RKO (cell line): ENCODE data around the gene PER1.
A peak's percentile ranks its signal among the peaks of the same experiment; 100 is the strongest.

Experiments used
- DNase-seq: peaks from one replicate; pipeline ENCODE4 v3.0.0-alpha.2; 2016; ENCODE audit warnings: low spot score

The PER1 gene

DNA sequence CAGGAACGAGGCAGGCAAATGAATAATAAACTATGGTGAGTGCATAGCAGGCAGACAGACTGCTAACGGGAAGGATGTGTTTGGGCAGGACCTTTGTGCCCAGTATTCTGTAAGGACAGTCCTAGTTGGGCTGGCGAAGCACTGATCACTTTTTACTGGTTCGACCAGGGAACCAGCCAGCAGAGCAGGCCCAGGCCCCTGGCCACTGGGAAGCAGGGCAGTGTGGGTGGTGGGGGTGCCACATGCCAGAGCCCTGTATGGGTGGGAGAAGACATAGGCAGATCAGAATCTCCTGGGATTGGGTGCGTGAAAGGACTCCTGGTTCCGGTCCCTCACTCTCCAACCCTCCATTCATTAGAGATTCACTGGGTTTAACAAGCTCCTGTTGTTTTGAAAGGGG is 14.5 kb upstream of the PER1 start:
- no peak for DNase-seq

DNA sequence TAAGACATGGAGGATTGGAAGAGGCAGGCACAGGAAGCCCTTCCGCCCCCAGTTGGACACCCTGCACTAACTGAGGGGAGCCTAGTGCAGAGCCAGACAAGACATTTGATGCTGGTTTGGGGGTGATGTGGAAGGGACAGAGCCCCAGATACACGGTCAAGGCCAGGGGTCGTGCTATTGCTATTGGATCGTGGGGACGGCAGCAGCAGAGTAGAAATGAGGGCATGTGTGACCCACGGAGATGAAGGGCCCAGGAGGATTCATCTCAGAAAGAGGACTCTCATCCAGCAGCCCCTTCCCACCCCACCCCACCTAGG is 12.6 kb upstream of the PER1 start:
- DNase-seq = no peak

DNA sequence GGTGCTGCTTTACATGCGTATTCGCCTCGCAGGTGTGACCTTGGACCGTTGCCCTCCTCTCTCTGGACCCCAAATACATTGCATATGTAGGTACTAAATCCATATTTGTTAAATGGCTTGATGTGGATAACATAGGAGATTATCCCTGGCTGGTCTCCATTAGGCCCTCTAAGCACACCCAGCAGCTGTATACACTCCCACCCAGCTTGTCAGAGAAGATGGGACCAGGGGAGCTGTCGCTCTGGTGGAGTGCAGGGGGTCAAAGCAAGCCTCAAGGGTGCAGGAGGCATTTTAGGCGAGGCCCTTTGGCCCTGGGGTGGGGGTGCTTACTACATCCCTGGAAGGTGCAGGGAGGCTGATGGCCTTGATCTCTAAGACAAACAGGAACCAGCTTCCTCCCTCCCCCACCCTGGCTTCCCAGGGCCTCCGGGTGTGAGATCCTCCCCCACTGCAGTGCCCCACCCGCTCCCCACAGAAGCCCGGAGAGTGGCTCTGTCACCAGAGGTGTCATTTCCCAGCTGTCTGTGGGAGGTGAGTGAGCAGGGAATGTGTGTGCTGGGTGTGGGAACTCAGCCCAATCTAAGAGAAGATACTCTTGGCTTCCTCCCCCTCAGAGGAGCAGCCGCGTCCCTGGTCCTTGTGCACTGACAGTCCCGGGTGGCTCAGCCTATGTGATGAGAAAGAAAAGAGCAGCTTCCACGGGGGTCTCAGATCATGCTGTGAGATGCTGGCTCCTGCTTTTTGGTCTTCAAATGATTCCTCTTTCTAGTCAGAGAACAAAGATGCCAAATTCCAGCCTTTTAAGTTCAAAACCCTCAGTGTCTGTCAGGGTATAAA is 12.0 kb upstream of the PER1 start:
- DNase-seq = no peak

DNA sequence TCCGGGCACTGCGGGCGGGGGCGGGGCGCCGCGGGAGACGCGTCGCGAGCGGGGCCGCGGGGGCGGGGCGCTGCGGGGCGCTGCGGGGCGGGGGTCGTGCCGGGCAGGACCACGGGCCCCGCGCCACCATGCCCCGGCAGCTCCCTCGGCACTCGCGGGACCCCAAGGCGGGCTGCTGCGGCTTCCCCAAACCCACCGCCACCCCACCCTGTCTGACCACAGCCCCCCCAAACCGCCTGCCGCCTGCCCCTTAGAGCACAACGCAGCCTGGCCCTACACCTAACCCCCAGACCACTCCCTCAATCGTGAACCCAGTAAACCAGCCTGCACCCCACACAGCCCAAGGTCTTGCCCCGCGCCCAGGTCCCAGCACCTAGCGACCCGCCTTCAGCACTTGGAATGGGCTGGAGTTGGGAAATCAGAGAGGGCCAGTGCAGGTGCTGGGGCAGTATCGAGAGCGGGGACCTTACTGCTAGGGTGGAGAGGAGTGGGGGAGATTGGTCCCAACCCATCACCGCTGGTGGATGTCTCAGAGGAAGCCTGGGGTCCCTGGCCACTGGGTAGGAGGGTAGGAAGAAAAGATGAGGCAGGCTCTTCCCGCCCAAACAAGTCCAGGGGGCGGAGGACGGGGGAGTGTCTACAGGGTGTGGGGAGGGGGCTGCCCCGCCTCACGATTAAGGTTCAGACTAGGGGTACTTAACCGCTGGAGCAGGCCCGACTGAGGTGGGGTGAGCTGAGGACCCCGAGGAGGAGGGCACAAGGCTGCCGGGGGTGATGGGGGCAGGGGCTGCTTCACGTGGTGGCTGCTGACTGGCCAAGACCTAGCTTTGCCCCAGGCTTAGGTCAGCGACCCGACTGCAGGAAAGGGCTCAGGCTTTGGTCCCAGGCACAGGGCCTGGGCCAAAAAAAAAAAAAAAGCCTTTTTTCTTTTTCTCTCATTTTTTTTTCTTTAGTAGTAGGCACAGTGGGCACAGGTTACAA is 11.1 kb upstream of the PER1 start:
- no peak for DNase-seq

DNA sequence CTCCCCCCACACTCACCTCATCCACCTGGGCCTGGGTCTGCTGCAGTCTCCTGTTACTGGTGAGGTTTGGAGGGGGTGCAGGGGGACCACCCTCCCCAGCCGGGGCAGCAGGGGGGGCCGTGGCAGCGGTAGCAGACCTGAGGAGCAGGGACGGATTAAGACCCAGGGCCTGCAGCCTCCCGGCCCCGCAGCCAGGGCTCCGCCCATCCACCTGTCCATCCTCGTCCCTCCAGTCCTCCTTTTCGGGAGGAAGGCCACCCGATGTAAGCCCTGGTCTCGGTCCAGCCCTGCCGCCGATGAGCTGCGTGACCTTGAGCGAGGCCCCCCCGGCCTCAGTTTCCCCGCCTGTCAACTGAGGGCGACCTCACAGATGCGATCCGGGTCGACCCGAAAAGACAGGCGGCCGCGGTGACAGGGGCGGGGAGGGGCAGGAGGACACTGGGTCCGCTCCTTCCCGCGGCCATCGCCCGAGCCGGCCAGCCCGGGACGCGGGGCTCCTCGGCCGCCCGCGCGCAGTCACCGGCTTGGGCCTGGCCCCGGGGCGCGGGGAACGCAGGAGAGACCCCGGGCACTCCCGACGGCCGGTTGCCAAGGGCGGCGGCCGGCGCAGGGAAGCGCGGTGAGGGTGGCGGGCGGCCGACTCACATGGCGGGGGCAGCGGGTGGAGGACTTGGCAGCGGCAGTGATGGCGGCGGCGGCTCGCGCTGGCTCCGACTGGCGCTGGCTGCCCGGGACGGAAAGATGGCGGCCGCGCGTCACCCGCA is 10.2 kb upstream of the PER1 start, which contains the start of gene VAMP2:
Gene VAMP2 (minus strand): TSS at position 716 of the 764 bp plus-strand sequence. CDS start 69 bp downstream, at position 647.
- DNase-seq = peak; percentile 79

DNA sequence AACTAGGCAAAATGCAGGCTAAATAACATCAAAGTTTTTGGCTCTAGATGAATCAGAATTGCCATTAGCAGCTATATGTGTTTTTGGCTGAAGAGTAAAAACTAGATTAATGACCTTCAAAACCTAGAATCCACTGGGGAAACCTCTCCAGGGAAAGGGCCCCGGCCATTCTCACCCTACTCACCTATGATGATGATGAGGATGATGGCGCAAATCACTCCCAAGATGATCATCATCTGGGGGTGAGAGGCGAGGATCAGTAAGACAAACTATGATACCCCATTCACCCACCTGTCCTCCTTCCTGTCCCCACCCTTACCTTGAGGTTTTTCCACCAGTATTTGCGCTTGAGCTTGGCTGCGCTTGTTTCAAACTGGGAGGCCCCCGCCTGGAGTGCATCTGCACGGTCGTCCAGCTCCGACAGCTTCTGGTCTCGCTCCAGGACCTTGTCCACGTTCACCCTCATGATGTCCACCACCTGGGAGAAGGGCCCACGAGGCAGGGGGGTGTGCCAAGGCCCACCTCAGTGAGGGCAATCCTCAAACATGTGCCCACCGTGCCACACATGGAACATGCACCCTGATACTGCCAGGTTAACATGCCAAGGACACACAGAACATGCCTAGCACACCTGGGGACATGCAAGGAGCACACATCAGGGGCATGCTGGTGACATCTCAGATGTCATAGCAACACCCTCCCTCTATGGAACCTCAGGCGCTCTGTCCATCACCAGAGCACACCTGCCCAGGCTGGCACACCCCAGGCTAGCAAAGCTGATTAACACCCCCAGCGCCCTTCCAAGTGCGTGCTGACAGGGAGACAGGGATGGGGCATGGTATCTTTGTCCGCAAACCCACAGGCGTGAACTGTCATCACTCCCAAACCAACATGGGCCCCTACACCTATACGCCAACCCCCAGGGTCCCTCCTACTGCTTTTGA is 9.4 kb upstream of the PER1 start:
- DNase-seq = no peak

DNA sequence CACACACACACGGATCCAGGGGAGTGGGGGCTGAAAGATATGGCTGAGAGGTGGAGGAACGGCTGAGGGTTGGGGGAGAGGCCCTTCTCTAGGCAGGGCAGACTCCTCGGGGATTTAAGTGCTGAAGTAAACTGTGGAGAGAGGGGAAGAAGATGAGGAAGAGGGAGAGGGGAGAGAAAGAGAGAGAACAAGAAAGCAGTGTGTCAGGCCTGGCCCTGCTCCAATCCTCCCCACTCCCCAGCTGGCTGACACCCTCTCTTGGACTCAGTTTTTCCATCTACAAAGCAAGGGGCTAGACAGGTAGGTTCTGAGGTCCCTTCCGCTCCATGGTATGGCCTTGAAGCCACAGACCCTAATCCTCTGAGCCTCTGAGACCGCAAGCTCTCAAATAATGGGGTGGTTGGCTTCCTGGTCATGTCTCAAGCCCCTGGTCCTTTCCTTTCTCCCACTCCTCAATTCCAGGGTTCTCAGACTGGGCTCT is 8.6 kb upstream of the PER1 start:
- DNase-seq = no peak

DNA sequence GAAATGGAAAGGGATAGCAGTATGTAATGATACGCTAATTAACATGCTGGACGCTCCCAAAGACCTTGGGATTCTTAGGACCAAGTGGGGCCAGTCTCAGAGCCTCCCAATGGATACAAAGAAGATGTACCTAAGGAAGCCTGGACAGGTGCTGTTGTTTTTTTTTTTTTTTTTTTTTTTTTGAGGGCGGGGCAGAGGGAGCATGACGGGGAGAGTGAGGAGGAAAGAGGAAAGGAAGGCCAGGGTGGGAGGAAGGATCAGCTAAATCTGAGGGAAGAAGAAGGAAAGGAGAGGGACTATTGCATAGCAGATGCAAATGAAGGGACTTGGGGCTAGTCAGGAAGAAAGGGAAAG is 8.0 kb upstream of the PER1 start:
- no peak for DNase-seq

DNA sequence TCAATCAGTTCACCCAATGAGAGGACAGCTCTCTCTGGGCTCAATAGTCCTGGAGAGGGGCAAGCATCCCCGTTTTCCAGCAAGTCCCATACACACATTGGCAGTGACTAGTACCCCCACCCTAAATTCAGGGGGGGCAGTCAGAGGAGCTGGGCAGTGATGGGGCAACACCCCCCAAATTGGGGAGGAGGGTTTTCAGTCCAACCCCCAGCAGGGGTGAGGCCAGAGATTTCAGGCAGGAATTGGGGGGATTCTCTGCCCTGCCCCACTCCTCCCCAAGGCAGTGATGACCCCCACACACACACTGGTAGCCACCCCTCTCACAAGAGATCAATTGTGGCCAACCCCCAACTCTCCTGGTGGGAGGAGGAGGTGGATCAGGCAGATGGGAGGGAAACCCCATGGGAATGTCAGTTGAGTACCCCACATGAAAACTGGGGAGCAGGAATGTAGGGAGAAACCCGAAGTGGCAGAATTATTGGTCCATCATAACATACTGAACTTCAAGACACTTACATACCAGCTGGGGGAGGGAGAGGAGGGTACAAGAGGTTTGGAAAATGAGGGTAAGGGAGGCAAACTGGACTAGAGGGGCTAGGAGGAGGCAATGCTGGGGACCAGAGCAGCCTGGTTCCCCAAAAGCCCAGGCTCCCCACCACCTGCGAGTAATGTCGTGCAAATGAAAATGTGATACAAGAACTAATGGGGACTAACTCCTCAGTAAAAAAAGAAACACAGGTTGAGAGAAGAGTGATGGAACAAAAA is 7.4 kb upstream of the PER1 start:
- no peak for DNase-seq

DNA sequence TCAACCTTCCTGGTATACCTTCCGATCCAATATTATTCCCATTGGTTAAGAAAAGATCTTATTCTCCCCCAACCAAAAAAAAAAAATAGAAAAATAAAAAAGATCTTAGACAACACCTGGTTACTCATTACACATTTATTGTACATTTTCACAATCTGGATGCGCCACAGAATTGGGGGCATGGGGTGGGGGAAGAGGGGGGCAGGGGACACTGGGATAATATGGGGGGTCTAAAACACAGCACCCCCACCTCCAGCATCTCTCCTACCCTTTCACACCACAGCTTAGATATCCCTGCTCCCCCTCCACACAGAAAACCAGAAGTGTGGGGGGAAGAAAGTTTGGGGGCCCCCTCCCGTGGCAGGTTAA is 6.8 kb upstream of the PER1 start:
- DNase-seq = no peak

DNA sequence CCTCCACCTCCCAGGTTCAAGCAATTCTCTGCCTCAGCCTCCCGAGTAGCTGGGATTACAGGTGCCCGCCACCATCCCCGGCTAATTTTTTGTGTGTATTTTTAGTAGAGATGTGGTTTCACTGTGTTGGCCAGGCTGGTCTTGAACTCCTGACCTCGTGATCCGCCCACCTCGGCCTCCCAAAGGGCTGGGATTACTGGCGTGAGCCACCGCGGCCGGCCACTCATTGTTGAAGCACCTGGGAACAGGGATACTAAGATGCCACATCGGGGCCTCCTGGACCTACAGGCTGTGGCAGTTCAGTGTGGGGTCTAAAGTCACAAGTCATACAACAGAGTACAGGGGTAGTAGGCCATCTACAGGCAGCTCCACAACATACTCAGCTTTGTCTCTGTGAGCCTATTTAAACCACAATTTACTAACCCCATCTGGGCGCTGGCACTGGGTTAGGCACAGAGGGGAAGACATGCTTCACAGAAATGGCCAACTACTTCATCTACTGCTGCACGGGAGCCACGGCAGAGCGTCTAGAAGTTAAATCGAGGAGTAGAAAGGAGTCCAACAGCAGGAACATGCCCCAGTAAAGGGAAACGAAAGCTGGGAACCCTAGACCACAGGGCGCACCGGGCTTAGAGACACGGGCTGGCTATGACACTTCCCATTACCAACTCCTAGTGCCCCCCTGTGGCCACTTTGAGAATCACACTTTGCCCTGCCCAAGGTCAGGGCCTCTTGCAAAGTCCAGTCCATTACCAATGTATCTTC is 6.2 kb upstream of the PER1 start:
- peak; percentile 88 for DNase-seq

DNA sequence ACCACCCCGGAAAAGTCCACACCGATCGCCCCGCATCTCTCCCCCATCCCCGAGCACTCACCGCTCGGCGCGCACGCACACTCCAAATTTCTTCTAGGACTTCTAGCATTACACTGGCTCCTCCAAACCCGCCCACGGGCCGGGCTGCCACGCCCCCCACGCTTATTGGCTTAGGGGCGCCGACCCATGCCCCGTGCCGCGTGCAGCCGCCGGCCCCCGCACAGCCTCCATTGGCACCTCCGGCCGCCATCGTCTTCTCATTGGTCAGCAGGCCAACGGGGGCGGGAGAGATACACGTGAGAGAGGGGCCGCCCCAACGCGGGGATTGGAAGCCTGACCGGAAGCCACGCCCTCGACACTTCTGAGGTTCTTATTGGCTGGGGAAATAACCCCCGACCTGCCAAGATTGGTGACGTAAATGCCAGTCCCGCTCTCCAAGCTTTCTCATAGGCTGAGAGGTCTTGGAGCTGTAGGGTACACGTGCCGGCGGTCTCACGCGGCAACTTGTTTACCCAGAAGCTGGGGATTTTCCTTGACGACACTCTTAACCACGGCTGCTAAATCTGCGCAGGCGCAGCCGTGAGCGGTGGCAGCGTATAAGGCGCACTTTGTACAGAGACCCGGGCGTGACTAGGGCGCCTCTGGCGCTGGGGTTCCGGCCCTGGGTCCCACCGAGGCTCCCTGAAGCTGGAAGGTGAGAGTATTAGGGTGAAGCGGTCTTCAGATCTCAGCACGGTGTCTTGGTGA is 4.2 kb upstream of the PER1 start:
- peak; percentile 100 for DNase-seq

DNA sequence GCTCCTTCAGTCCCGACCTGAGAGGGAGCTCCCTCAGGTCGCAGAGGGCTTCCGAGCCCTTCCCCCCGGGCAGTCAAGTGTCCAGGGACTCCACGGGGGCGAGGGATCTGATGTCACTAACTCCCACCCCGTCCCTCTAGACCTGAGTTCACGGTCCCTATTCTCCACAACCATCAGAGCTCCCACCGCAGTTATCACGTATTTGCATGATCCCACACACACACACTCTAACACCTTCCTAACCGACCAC is 3.7 kb upstream of the PER1 start:
- DNase-seq = no peak

DNA sequence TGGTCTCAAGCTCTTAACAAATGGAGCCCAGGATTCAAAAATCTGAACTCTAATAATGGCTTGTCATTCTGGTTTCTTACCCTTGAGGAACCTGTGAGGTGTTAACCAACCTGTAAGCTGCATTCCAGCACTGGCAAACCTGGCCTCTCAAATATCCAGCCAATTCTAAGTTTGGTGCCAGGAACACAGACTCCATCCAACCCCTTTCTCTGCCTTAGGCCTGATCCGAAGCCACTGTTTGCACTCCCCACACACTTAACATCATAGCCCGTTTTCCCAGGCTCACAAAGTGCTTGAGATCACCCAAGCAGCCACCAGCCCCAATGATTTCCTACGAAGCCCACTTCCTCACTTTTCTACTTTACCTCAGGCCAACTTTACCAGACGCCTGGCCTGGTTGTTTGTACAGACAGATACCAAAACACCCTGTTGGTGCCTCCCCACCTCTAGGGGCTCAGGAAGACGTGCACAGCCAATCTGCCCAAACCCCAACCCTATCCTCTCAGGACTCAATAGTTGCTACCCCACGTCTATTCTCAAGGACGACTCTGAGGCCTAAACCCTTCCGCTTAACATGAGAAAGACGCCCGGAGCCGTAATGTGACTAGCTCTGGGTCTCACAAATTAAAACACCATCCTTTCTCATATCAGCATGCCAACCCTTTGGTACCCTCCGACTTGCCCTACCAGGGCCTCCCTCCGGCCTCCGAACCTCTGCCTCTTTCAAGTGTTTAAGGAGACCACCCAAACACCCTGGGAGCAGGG is 3.2 kb upstream of the PER1 start:
- no peak for DNase-seq

DNA sequence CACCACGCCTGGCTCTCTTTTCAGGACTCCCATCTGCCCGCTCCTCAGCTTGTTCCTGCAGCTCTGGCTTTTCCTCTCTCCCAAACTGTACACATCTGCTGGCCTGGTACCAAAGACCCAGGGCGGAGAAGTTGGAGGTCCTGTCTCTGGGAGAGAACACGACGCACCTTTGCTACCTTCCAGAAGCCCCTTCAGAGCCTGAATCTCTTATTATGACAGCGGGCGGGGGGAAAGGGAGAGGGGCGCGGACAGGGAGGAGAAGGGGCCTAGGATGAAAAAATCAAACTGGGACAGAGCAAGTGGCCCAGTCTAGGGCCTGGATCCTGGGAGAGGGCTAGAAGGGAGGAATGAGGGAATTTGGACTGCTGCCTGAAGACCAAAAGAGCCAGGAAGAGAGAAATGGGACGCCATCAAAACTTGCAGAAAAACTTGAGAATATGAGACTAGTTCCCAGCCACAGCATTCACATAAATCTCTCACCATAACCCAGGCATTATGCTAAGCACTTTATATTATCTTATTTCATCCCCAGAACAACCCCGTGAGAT is 2.5 kb upstream of the PER1 start:
- no peak for DNase-seq

DNA sequence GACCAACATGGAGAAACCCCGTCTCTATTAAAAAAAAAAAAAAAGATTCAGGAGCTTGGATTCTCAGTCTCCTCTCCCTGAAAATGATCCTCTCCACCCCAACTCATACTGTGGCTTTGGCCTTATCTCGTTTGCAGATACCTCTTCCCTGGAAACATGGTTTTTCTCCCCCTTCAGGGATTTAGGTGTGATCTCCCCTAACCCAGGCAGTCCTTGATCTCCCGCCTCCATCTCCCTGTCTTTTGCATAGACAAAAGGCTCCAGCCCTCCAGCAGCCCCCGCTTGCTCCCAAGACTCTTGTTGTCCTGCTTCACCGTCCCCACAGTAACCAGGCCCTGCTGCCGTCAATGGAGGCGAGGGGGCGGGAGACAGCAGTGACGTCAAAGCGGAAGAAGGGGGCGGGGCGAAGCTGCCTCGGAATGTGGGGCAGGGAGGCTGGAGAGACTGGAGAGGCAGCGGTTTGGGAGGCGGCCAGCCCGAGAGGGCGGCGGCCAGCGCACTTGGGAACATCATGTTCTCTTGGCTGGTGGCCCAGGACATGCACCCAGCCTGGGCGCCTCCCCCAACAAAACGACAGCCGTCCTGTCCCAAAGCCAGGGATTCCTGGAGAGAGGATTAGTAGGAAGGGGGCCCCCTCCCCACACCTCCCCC is 1.9 kb upstream of the PER1 start:
- DNase-seq = peak; percentile 87

DNA sequence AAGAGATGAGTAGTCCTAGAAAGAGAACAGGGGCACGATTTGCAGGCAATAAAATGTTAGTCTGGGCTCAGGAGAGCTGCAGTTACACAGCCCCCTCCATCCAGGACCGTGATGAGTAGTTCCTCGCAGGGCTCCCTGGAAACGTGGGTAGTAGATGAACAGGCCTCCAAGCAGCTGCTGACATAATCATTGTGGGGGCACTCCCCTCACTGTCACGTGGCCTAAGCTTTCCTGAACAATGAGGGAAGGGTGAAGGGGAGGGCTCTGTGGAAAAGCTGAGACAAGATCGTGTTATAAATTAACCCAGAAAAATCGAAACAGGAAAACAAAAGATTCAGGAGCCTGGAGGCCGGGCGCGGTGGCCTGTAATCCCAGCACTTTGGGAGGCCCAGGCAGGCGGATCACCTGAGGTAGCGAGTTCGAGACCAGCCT is 1.3 kb upstream of the PER1 start:
- DNase-seq = peak; percentile 89

DNA sequence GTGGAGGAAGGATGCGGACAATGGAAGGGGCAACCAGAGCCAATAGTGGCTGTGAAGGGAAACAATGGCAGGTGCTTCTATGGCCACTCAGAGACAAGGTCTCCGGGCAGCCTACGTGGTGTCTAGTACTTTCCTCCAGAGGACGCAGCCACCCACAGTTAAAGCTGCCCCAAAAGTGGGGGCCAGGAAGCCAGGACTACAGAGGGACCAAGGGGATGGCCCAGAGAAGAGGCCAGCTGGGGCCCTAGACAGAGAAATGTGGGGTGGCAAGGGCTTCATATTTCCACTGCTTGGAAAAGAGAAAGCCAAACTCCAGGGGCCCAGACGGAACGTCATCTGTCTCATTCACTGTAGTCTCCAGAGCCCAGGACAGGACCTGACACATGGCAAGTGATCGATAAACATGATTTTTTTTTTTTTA is 837 bp upstream of the PER1 start:
- DNase-seq = no peak
